Thoracic aorta (tissue), 2 donors: ENCODE measurements around the gene LMTK3. TPM values are rescaled to one million over a fixed set of nuclear protein-coding genes. Genes with fewer than 3 reads are reported as not detected.

Experiments
- ATAC-seq: fragments of 150-250 bp; one replicate; pipeline ENCODE4 v1.8.0; 2017; ENCODE audit warnings: low read depth; ENCODE audit not compliant: insufficient number of reproducible peaks, low FRiP score
- DNase-seq: peaks from one replicate; pipeline ENCODE4 v3.0.0-alpha.2; 2020; ENCODE audit warnings: low spot score
- H3K27ac ChIP-seq, 2 donors: fragments of 200-600 bp; sonication (generic); 1 replicate in 1 of 2; 2 replicates in 1 of 2; pipeline ENCODE4 v1.5.1; 2016; ENCODE audit warnings: mild to moderate bottlenecking in 2 of 2, moderate library complexity in 2 of 2
- H3K27me3 ChIP-seq: fragments of 200-600 bp; sonication (generic); replicated peaks from 2 replicates; pipeline ENCODE4 v1.6.0; 2016; ENCODE audit warnings: mild to moderate bottlenecking; ENCODE audit not compliant: insufficient read depth
- H3K36me3 ChIP-seq: fragments of 200-600 bp; sonication (generic); one replicate; pipeline ENCODE4 v1.5.1; 2016
- H3K4me1 ChIP-seq, 2 donors: fragments of 200-600 bp; sonication (generic); 1 replicate in 1 of 2; 2 replicates in 1 of 2; pipeline versions ENCODE4 v1.5.1 to v1.6.0; 2016; ENCODE audit warnings: low read depth in 2 of 2, mild to moderate bottlenecking in 1 of 2; ENCODE audit not compliant: control insufficient read depth in 1 of 2
- H3K4me3 ChIP-seq: fragments of 200-600 bp; sonication (generic); 2 replicates; pipeline ENCODE4 v1.5.1; 2016; ENCODE audit warnings: mild to moderate bottlenecking
- H3K9me3 ChIP-seq: fragments of 200-600 bp; sonication (generic); 2 replicates; pipeline ENCODE4 v1.5.1; 2016
- CTCF ChIP-seq: fragments of 200-600 bp; sonication (generic); IDR thresholded peaks from one replicate; pipeline ENCODE4 v1.5.1; 2019; ENCODE audit warnings: antibody characterized with exemption
- total RNA-seq, 2 donors: library from RNA; depleted of rRNA; stranded (reverse); fragments of >200 nt; gene quantifications; one replicate each; pipeline versions ENCODE4 v1.1.0 to v1.2.3, GENCODE V29; 2016

Gene LMTK3
- total RNA-seq, 2 donors from 2014 or later = 0.41 to 4.5 TPM

DNA sequence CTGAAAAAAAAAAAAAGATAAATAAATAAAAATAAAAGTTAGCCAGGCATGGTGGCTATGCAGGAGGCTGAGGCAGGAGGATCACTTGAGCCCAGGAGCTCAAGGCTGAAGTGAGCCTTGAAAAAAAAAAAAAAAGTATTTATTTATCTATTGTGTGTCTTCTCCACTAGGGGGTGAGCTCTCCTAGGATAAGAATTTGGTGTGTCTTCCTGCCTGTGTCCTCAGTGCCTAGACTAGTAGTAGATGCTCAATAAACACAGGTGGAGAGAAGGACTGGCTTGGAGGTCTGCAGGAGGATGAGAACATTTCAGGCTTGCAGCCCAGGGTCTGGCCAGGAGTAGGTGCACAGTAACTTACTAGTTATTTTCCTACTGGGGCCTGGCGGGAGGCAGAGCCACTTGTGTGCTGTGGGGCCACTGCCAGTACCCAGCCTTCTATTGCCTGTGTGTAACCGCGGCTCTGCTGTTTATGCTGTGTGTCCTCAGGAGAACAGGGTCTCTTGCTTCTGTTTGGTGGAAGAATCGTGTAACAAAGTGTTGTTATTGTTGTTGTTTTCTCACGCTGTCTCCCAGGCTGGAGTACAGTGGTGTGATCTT lies 5.4 kb downstream of the LMTK3 start:
- peak; percentile 46 for TF ChIP-seq CTCF
- Histone ChIP-seq H3K36me3 (no peaks in the 10 kb centered on the region), H3K9me3 (no peaks in the 10 kb centered on the region), H3K27me3 (no peaks in the 10 kb centered on the region), H3K4me3 (no peak overlapping the region), H3K4me1 (no peaks in the 10 kb centered on the region), H3K27ac (no peak overlapping the region)
- DNase-seq (no peak), ATAC-seq (no peak)

DNA sequence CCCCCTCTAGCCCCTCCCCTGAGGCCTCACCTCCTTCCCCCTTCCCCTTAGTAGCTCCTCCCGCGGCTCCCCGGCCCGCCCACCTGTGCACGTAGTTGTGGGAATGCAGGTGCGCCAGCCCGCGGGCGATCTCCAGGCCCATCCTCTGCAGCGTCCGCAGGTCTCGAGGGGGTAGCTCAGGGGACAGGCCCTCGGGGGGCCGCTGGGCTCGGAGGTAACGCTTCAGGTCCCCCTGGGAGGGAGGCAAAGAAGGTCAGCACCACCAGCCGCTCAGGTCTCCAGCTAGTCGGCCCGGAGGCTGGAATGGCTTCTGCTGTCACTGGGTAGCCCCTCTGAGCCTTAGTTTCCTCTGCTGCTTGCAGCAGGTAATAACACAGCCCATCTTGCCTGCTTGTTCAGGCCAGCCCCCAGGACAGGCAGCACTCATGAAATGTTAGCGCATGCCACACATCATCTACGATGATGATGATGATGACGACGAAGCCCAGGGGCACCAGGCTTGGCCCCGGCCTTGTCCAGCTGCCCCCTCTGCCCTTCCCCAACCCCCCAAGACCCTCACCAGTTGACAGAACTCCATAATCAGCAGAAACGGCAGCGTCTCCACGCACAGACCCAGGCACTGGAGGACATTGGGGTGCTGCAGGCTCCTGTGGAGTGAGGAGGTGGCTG lies 9.2 kb downstream of the LMTK3 start:
- H3K36me3 ChIP-seq = no peaks in the 10 kb centered on the region
- ATAC-seq (no peak), DNase-seq (no peak)
- H3K27me3 ChIP-seq = no peaks in the 10 kb centered on the region
- no peak for TF ChIP-seq CTCF
- H3K4me1 ChIP-seq = no peaks in the 10 kb centered on the region
- no peaks in the 10 kb centered on the region for H3K9me3 ChIP-seq
- H3K4me3 ChIP-seq = peak overlapping the region; percentile 21
- H3K27ac ChIP-seq = no peak overlapping the region

DNA sequence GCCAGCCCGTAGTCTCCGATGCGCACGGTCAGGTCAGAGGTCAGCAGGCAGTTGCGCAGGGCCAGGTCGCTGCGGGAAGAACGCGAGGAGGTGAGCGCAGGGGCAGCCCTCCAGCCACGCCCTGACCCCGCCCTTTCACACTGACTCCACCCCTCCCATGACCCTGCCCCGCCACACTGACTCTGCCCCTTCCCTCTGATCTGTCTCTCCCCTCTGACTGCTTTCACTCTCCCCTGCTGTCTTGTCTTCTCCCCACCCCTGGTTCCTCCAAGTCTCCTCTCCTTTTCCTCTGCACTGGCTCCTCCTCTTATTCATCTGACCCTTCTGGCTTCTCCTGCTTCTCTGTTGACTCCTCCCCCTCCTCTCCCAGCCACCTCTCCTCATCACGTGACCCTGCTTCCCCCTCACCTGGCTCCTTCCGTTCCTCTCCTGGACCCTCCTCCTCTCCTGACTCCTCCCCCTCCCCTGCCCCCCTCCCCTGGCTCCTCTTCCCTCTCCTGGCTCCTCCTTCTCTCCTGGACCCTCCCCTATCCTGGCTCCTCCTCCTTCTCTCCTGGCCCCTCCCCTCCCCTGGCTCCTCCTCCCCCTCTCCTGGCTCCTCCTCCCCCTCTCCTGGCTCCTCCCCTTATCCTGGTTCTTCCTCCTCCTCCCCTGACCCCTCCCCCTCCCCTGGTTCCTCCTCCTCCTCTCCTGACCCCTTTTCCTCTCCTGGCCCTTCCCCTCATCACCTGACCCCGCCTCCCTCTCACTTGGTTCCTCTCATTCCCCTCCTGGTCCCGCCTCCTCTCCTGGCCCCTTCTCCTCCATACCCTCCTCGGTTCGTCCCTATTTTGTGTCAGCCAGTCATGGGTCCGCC lies 9.9 kb downstream of the LMTK3 start:
- Histone ChIP-seq H3K9me3 (no peaks in the 10 kb centered on the region), H3K4me3 (peak overlapping the region; percentile 21), H3K36me3 (no peaks in the 10 kb centered on the region), H3K27me3 (no peaks in the 10 kb centered on the region), H3K27ac (no peak overlapping the region), H3K4me1 (no peaks in the 10 kb centered on the region)
- no peak for TF ChIP-seq CTCF
- no peak for ATAC-seq
- no peak for DNase-seq

- Histone ChIP-seq H3K27me3 (no peaks in the 10 kb centered on the region), H3K9me3 (no peaks in the 10 kb centered on the region), H3K27ac (no peak overlapping the region), H3K36me3 (no peaks in the 10 kb centered on the region), H3K4me3 (no peak overlapping the region), H3K4me1 (no peaks in the 10 kb centered on the region)
- TF ChIP-seq CTCF = no peak
- DNase-seq = no peak
- no peak for ATAC-seq
Measured at GRCh38 chr19:48500830-48501493, 10.7 kb downstream of the LMTK3 start.
